Superior temporal gyrus (tissue), 1 donor: ENCODE data around the gene ASMTL.
"Not testable (repeated sequence)": the region's sequence is repeated elsewhere in the genome, so short reads cannot be mapped to it uniquely, and the experiment has no call there.

Source experiments
- DNase-seq: peaks from one replicate; pipeline ENCODE4 v3.0.0-alpha.2; 2016; ENCODE audit errors: extremely low spot score

ASMTL gene

GRCh38 chrX:1433646-1434357, 18.9 kb downstream of the ASMTL start:
- DNase-seq, result no peak

- DNase-seq, result no peak
Measured at GRCh38 chrX:1430451-1430850, 22.3 kb downstream of the ASMTL start.

GRCh38 chrX:1427756-1428155, 25.0 kb downstream of the ASMTL start:
- no peak for DNase-seq

GRCh38 chrX:1426321-1426720, 26.4 kb downstream of the ASMTL start:
- not testable (repeated sequence) for DNase-seq

- no peak for DNase-seq
Measured at GRCh38 chrX:1425381-1425780, 27.3 kb downstream of the ASMTL start.

- no peak for DNase-seq
Measured at GRCh38 chrX:1424147-1424851, 28.4 kb downstream of the ASMTL start.

- DNase-seq, result no peak
Measured at GRCh38 chrX:1423215-1423614, 29.5 kb downstream of the ASMTL start.

- DNase-seq, result no peak
Measured at GRCh38 chrX:1422135-1422465, 30.6 kb downstream of the ASMTL start.

- no peak for DNase-seq
Measured at GRCh38 chrX:1421433-1422134, 31.1 kb downstream of the ASMTL start.

- DNase-seq, result no peak
Measured at GRCh38 chrX:1420371-1420770, 32.3 kb downstream of the ASMTL start.

- no peak for DNase-seq
Measured at GRCh38 chrX:1419545-1420355, 33.0 kb downstream of the ASMTL start.

- no peak for DNase-seq
Measured at GRCh38 chrX:1418901-1419544, 33.7 kb downstream of the ASMTL start.

GRCh38 chrX:1417921-1418771, 34.6 kb downstream of the ASMTL start:
- no peak for DNase-seq

GRCh38 chrX:1416965-1417760, 35.5 kb downstream of the ASMTL start:
- no peak for DNase-seq

GRCh38 chrX:1416327-1416784, 36.4 kb downstream of the ASMTL start:
- no peak for DNase-seq

GRCh38 chrX:1412551-1413161, 40.1 kb downstream of the ASMTL start:
- DNase-seq, result no peak

GRCh38 chrX:1411326-1411725, 41.4 kb downstream of the ASMTL start:
- DNase-seq, result no peak

- no peak for DNase-seq
Measured at GRCh38 chrX:1407035-1407434, 45.7 kb downstream of the ASMTL start.

GRCh38 chrX:1405769-1406168, 46.9 kb downstream of the ASMTL start:
- DNase-seq, result not testable (repeated sequence)
